ENCODE data around the gene GMPPA. TPM values are rescaled to one million over a fixed set of nuclear protein-coding genes. Genes with fewer than 3 reads are reported as not detected.

Gene GMPPA
- total RNA-seq, 1 donor from 2014 or later = 25.3 TPM

GRCh38 chr2:219536967-219537366, 38.3 kb downstream of the GMPPA start:
- H3K27me3 ChIP-seq = peaks cover 10% of the 10 kb centered on the region
- ATAC-seq (no peak), DNase-seq (no peak)
- no peaks in the 10 kb centered on the region for H3K9me3 ChIP-seq
- H3K4me1 ChIP-seq = peaks cover 9% of the 10 kb centered on the region
- H3K36me3 ChIP-seq = peaks cover 22% of the 10 kb centered on the region
- H3K4me3 ChIP-seq = no peak overlapping the region
- intact Hi-C loops (cut with DNase I) = no loop called here
- TF ChIP-seq CTCF (IDR thresholded peaks at IDR 0.05) = no peak
- no peak overlapping the region for H3K27ac ChIP-seq

GRCh38 chr2:219537657-219538488, 39.2 kb downstream of the GMPPA start:
- H3K27me3 ChIP-seq = peaks cover 4% of the 10 kb centered on the region
- peaks cover 16% of the 10 kb centered on the region for H3K4me1 ChIP-seq
- intact Hi-C loops (cut with DNase I) = no loop called here
- no peak overlapping the region for H3K4me3 ChIP-seq
- H3K36me3 ChIP-seq = peaks cover 22% of the 10 kb centered on the region
- no peak for TF ChIP-seq CTCF (IDR thresholded peaks at IDR 0.05)
- H3K9me3 ChIP-seq = no peaks in the 10 kb centered on the region
- no peak for DNase-seq
- no peak overlapping the region for H3K27ac ChIP-seq
- ATAC-seq = no peak

- ATAC-seq (no peak), DNase-seq (no peak)
- peaks cover 22% of the 10 kb centered on the region for H3K36me3 ChIP-seq
- TF ChIP-seq CTCF (IDR thresholded peaks at IDR 0.05) = no peak
- no peak overlapping the region for H3K27ac ChIP-seq
- peaks cover 16% of the 10 kb centered on the region for H3K4me1 ChIP-seq
- H3K27me3 ChIP-seq = no peaks in the 10 kb centered on the region
- H3K9me3 ChIP-seq = no peaks in the 10 kb centered on the region
- intact Hi-C loops (cut with DNase I) = no loop called here
- H3K4me3 ChIP-seq = no peak overlapping the region
These were observed 39.8 kb downstream of the GMPPA start for GRCh38 chr2:219538504-219538951.

- no peak for DNase-seq
- intact Hi-C loops (cut with DNase I) = no loop called here
These were observed 40.5 kb downstream of the GMPPA start for GRCh38 chr2:219538956-219539788.

More at GRCh38 chr2:219538956-219539788, 40.5 kb downstream of the GMPPA start:
- no peak for TF ChIP-seq CTCF (IDR thresholded peaks at IDR 0.05)
- H3K9me3 ChIP-seq = no peaks in the 10 kb centered on the region
- H3K36me3 ChIP-seq = peaks cover 22% of the 10 kb centered on the region
- no peak overlapping the region for H3K27ac ChIP-seq
- no peaks in the 10 kb centered on the region for H3K27me3 ChIP-seq
- peaks cover 18% of the 10 kb centered on the region for H3K4me1 ChIP-seq
- H3K4me3 ChIP-seq = no peak overlapping the region
- ATAC-seq = no peak

Data from upper lobe of right lung (tissue), 1 donor.